Neural progenitor cell (in vitro differentiated cells): ENCODE results near the gene FREM1.

Experiments used
- CTCF ChIP-seq: fragments of 200-600 bp; sonication (generic); IDR thresholded peaks from 2 replicates; pipeline ENCODE4 v1.5.1; 2017; ENCODE audit warnings: antibody characterized with exemption, mild to moderate bottlenecking
- EZH2 ChIP-seq: fragments of 200-600 bp; sonication (generic); IDR thresholded peaks from 2 replicates; pipeline ENCODE4 v1.6.1; 2017; ENCODE audit warnings: antibody characterized with exemption, mild to moderate bottlenecking, moderate library complexity
- EZH2phosphoT487 ChIP-seq: fragments of 200-600 bp; sonication (generic); IDR thresholded peaks from 2 replicates; pipeline ENCODE4 v1.6.1; 2017; ENCODE audit warnings: antibody characterized with exemption

- TF ChIP-seq CTCF (no peak), EZH2phosphoT487 (no peak), EZH2 (no peak)
Observed at GRCh38 chr9:14814249-14814628, 96.0 kb downstream of the FREM1 start.
